DOHH2 (cell line): ENCODE measurements around the gene RNMT.

Source experiments
- CTCF ChIP-seq: fragments of 200-600 bp; sonication (generic); IDR thresholded peaks from one replicate; pipeline ENCODE4 v1.5.1; 2014; ENCODE audit warnings: antibody characterized with exemption, mild to moderate bottlenecking, low read depth, low read length; ENCODE audit not compliant: poor library complexity, severe bottlenecking
- EZH2phosphoT487 ChIP-seq: fragments of 200-600 bp; sonication (generic); IDR thresholded peaks from 2 replicates; pipeline ENCODE4 v1.6.1; 2017; ENCODE audit warnings: borderline replicate concordance, mild to moderate bottlenecking, antibody characterized with exemption, low read length, moderate library complexity, mixed read lengths

GRCh38 chr18:13809043-13809430, 82.6 kb downstream of the RNMT start:
- no peak for TF ChIP-seq CTCF
- TF ChIP-seq EZH2phosphoT487 = no peak
